ENCODE measurements around the gene GJB3.
"Not testable (repeated sequence)": the region's sequence is repeated elsewhere in the genome, so short reads cannot be mapped to it uniquely, and the experiment has no call there.

Gene GJB3

DNA sequence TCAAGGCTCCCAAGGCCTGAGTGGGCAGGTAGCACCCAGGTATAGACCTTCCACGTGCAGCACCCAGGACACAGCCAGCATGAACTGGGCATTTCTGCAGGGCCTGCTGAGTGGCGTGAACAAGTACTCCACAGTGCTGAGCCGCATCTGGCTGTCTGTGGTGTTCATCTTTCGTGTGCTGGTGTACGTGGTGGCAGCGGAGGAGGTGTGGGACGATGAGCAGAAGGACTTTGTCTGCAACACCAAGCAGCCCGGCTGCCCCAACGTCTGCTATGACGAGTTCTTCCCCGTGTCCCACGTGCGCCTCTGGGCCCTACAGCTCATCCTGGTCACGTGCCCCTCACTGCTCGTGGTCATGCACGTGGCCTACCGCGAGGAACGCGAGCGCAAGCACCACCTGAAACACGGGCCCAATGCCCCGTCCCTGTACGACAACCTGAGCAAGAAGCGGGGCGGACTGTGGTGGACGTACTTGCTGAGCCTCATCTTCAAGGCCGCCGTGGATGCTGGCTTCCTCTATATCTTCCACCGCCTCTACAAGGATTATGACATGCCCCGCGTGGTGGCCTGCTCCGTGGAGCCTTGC, 19.7 kb upstream of the GJB3 start:
- FAIRE-seq = no peak

DNA sequence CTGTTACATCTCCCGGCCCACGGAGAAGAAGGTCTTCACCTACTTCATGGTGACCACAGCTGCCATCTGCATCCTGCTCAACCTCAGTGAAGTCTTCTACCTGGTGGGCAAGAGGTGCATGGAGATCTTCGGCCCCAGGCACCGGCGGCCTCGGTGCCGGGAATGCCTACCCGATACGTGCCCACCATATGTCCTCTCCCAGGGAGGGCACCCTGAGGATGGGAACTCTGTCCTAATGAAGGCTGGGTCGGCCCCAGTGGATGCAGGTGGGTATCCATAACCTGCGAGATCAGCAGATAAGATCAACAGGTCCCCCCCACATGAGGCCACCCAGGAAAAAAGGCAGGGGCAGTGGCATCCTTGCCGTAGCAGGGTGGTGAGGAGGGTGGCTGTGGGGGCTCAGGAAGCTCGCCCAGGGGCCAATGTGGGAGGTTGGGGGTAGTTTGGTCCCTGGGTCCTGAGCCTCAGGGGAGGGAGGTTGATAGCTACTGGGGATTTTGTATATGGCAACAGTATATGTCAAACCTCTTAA, 19.2 kb upstream of the GJB3 start:
- no peak for FAIRE-seq

DNA sequence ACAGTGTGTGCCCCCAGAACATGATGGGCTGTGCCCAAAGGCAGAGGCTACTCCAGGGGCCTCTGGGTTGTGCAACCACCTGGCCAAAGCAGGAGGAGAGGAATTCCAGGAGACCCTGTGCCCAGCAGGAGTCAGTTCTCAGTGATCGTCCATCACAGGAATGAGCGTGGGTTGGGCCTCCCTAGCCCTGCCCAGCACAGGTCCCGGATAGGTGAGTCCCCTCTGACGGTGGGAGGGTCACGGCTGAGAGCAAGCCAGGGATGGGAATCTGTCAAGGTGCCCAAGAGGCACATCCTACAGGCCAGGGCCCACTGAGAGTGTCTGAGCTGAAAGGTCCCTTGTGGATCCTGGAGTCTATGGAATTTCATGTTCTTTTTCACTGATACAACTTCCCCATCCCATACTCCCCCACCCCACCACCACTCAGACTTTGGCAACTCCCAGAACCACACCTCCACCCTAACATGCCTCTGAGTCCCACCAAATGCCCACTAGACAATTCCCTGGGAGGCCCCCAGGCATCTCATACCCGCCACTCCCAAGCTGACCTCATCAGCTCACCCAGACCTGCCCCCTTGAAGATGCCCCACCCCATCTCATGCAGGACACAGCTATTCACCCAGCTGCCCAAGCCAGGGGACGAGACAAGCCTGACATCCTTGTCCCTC, 18.4 kb upstream of the GJB3 start:
- no peak for FAIRE-seq

DNA sequence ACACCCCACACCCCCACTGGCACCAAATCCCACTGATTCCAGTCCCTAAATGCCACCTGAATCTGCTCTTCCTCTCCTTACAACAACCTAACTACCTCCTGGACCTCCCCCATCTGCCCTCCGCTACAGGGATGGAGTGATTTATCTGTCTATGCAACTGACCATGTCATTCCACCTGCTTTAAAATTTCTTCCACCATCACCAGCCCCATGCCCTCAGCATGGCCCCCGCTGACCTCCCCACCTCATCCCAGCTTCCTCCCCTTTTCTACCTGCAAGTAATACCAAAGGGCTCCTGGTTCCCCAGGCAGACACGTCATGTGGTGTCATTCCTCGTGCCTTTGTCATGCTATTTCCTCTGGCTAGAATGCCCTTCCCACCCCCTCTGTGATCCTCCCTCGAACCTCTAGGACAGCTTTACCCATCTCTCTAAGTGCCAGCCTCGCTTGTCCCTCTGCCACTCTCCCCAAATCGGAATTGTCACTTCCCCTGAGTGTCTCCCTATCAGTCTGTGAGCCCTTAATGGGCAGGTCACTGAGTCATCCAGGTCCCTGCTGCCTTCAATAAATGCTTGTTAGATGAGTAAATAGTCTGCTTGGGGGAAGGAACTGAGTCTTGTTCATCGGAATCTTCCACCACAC, 17.8 kb upstream of the GJB3 start:
- no peak for FAIRE-seq

DNA sequence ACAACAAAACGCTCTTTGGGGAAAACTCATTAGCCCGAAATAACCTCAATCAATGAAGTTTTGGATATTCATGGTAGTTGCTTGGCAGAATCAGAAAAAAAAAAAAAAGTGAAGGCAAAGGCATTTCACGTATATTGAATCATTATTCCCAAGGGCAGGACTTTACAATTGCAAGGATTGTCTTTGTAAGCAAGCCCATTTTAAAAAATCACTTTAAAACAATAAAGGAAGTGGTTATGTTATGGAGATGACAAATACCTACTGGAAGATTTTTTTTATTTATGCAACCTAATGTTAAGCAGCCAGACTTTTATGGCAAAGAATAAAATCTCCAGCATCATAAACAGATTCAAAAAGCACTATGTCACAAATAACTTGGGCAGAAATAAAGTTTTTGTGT, 12.2 kb upstream of the GJB3 start:
- FAIRE-seq = no peak

DNA sequence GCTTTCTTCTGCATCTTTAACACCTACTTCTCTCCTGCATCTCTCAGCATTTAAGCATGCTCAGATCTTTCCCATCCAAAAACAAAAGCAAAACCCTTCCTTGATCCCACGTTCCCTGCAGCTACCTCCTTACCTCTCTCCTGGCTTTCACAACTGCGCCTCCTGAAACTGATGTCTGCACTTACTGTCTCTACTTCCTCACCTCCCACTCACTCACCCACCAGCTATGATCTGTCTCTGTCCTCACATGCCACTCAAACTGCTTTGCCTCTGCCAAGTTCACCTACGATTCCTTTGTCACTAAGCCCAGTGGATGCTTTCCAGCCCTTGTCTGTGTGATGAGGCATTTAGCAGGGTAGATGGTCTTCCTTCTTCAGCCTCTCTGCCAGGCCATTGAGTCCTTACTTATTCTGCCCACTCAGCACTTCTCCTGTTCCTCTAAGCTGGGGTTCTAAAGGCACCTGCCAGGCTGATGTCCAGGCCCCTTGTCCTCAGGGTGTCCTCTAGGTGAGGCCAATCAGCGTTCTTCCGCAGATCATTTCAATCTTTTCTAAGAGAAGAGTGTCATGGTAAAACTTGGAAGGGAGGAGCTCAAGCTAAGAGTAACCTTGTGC, 10.0 kb upstream of the GJB3 start:
- no peak for FAIRE-seq

DNA sequence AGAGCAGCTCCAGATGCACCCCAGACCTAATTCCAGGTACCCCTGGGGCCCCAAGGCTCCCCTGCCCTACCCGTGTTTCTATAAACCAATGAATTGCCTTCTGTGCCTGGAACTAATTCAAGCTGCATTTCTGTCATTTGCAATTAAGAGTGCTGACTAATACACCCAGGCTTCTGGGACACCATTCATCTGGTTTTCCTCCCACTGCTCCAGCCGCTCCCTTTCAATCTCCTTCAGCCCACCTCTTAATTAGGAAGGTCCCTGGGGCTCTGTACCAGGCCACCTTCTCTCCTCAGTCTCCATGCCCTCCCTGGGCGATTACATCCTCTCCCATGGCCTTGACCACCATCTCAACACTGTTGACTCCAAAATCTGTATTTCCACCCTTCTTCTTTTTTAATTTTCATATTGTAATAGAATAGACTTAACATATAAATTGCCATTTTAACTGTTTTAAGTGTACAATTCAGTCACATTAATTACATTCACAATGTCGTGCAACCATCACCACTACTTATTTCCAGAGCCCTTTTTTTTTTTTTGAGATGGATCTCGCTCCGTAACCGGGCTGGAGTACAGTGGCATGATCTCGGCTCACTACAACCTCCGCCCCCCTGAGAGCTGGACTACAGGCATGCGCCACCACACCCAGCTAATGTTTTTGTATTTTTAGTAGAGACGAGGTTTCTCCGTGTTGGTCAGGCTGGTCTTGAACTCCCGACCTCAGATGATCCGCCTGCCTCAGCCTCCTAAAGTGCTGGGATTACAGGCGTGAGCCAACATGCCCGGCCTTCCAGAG, 9.2 kb upstream of the GJB3 start:
- no peak for FAIRE-seq

DNA sequence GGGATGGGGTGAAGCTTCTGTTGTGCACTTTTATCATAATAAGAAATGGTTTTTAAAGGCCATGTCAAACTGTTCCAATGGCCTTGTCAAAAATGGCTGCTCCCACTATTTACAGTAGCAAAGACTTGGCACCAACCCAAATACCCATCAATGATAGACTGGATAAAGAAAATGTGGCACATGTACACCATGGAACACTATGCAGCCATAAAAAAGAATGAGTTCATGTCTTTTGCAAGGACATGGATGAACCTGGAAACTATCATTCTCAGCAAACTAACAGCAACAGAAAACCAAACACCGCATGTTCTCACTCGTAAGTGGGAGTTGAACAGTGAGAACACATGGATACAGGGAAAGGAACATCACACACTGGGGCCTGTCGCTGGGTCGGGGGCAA, 7.9 kb upstream of the GJB3 start:
- FAIRE-seq = not testable (repeated sequence)

DNA sequence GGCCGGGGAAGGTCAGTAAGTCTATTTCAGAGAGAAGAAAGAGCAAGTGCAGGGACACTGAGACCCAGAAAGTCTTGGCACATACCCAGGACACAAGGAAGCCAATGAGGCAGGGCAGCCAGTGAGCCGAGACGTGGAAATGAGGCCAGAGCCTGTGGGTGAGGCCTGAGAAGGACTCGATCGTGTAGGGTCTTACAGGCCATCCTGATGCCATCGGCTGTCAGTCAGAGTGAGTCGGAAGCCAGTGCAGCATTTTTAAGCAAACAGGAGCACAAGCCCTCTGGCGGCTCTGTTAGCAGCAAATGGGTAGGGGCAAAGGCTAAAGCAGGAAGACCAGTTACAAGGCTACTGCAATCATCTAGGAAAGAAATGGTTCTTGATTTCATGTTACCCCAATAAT, 6.1 kb upstream of the GJB3 start:
- no peak for FAIRE-seq

DNA sequence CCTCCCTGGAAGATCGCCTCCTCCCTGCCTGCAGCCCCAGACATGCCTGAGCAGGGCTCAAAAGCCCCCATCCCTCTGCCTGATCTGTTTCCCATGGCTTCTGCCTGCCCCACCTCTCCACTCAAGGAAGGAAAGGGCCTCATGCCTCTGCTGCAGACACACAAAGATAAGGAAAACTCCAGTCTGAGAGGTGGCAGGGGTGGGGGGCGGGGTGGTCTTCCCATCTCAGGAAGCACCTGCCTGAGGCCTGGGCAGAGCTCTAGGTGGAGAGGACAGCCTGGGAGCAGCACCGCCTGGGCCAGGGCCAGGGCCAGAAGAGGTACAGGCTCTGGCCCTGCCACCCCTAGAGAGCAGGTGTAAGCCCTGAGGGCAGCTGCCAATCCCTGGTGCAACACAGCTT, 4.1 kb upstream of the GJB3 start:
- no peak for FAIRE-seq

DNA sequence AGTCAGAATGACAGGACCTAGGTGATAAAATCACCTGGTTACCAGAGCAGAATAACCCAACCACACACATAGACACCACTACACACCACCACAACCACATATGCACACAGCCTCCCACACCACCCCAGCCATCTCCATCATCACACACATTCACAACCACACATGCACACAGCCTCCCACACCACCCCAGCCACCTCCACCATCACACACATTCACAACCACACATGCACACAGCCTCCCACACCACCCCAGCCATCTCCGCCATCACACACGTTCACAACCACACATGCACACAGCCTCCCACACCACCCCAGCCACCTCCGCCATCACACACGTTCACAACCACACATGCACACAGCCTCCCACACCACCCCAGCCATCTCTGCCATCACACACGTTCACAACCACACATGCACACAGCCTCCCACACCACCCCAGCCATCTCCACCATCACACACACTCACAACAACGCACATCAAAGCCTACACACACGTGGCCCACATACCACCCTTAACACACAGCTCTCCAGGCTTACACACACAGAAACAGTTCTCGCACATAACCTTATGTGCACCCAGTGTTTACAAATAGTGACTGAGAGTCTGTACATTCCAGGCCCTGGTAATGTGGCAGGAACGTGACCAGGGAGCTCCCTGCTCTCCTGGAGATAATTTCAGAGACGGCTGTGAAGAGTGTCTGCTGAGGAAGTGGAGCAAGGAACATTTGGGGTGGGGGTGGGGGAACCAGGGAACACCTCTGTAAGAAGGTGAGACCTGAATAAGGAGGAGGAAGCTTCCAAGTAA, 3.3 kb upstream of the GJB3 start:
- FAIRE-seq = no peak

DNA sequence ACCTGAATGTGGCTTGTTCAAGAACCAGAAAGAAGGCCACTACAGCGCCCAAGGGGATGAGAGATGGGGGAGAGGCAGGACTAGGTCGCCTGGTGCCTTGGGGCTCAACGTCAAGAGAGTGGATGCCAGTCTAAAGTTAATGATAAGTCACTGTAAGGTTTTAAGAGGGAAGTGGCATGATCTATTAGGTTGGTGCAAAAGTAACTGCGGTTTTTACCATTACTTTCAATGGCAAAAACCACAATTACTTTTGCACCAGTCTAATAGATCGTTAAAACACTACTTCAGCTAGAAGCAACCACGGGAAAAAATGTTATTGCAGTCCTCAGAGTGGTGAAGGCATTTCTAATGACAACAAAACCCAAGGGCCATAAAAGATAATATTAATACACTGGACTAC, 2.6 kb upstream of the GJB3 start:
- no peak for FAIRE-seq

DNA sequence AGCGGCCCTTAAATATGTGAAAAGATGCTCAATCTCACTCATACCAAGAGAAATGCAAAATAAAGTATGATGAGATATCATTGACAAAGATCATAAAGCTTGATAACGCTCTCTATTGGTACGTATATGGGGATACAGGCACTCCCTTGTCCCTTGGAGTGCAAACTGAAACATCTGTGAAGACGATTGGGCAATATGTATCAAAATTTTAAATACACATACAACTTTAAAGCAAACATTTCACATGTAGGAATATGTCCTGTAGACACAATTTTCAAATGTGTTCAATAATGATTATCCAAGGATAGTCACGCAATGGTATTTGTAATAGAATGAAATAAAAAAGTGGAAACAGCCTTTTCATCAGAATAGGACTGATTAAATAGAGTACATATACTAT, 2.0 kb upstream of the GJB3 start:
- FAIRE-seq = no peak

DNA sequence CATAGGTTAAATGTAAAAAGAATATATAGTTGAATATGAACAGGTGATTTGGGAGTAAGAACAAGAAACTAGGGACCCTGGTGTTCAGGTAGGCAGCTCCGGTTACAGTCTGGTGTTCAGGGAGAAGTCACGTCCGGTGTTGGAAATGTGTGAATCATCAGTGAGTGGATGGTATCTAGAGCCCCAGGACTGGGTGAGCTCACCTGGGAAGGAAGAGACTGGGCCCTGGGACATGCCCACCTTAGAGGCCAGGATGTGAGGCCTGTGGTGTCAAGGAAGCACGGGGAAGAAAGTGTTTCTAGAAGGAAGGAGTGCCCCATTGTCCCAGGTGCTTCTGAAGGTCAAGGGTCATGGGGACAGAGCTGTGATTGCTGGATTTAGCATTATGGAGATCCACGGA, 1.5 kb upstream of the GJB3 start:
- no peak for FAIRE-seq

DNA sequence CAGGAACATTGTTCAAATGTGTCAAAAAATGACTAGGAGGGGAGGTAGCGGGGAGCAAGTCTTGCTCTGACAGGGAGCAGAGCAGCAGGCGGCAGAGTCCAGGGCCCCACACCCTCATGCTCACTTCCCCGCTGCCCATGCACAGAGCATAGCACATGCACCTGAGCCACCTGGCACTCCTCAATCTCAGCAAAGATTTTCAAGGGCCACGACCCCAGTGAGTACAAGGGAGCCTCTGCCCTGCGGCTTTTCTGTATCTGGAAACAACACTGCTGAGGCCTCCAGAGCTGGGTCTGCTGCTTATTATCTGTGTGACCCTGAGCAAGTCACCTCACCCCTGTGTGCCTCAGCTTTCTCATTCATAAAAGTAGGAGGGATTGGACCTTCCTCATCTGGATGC, 1.1 kb upstream of the GJB3 start:
- FAIRE-seq = no peak

DNA sequence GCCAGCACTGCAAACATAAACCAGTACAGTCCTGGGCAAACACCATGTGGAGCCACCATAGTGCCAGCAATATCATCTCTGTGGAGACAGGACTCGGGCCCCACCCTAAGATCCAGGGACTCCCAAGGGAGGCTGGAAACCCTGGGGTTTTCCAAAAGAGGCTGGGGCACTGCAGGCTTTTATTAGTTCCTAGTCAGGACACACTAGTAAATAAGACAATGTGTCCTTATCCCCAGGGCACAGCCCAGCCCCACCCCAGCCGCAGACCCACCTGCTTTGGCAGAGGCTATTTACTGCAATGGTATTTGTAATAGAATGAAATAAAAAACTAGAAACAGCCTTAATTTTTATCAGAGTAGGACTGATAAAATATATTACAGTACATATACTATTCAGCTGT, 486 bp upstream of the GJB3 start:
- no peak for FAIRE-seq

DNA sequence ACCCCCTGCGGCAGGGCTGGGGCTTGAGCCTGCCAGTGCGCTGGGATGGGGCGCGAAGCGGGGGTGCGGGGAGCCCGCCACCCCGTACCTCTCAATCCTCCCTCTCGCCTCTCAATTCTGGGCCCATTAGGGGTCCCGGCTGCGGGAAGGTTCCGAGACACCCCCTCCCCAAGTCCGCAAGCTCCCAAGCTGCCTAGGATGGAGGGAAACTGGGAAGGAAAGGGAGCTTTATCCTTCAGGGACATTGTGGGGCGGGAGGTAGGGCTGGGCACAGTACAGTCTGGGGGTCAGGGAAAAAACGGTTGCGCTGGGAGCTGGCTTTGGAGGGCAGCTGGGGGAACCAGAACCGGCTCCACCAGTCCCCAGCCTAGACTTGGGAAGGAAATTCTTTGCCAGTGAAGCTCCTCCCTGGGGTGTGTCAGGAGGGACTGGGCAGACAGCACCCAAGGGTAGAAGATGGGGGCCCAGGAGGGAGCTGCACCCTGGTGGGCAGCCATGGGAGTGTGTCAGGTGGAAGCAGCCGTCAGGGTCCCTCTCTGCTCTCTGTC, 904 bp downstream of the GJB3 start:
- no peak for FAIRE-seq

DNA sequence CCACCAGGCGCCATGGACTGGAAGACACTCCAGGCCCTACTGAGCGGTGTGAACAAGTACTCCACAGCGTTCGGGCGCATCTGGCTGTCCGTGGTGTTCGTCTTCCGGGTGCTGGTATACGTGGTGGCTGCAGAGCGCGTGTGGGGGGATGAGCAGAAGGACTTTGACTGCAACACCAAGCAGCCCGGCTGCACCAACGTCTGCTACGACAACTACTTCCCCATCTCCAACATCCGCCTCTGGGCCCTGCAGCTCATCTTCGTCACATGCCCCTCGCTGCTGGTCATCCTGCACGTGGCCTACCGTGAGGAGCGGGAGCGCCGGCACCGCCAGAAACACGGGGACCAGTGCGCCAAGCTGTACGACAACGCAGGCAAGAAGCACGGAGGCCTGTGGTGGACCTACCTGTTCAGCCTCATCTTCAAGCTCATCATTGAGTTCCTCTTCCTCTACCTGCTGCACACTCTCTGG, 3.8 kb downstream of the GJB3 start:
- no peak for FAIRE-seq

DNA sequence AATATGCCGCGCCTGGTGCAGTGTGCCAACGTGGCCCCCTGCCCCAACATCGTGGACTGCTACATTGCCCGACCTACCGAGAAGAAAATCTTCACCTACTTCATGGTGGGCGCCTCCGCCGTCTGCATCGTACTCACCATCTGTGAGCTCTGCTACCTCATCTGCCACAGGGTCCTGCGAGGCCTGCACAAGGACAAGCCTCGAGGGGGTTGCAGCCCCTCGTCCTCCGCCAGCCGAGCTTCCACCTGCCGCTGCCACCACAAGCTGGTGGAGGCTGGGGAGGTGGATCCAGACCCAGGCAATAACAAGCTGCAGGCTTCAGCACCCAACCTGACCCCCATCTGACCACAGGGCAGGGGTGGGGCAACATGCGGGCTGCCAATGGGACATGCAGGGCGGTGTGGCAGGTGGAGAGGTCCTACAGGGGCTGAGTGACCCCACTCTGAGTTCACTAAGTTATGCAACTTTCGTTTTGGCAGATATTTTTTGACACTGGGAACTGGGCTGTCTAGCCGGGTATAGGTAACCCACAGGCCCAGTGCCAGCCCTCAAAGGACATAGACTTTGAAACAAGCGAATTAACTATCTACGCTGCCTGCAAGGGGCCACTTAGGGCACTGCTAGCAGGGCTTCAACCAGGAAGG, 4.3 kb downstream of the GJB3 start:
- no peak for FAIRE-seq

DNA sequence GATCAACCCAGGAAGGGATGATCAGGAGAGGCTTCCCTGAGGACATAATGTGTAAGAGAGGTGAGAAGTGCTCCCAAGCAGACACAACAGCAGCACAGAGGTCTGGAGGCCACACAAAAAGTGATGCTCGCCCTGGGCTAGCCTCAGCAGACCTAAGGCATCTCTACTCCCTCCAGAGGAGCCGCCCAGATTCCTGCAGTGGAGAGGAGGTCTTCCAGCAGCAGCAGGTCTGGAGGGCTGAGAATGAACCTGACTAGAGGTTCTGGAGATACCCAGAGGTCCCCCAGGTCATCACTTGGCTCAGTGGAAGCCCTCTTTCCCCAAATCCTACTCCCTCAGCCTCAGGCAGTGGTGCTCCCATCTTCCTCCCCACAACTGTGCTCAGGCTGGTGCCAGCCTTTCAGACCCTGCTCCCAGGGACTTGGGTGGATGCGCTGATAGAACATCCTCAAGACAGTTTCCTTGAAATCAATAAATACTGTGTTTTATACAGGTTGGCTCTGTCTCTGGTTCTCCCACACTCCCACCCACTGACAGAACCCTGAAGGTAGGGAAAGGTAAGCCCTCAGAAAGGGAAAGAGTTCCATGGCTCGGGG, 5.0 kb downstream of the GJB3 start:
- FAIRE-seq = no peak
